ENCODE data around the gene CDKAL1. TPM values are rescaled to one million over a fixed set of nuclear protein-coding genes. Genes with fewer than 3 reads are reported as not detected.
A peak's percentile ranks its signal among the peaks of the same experiment; 100 is the strongest.

Gene CDKAL1
- total RNA-seq, 1 experiment from 2014 or later: 20.6 TPM

DNA sequence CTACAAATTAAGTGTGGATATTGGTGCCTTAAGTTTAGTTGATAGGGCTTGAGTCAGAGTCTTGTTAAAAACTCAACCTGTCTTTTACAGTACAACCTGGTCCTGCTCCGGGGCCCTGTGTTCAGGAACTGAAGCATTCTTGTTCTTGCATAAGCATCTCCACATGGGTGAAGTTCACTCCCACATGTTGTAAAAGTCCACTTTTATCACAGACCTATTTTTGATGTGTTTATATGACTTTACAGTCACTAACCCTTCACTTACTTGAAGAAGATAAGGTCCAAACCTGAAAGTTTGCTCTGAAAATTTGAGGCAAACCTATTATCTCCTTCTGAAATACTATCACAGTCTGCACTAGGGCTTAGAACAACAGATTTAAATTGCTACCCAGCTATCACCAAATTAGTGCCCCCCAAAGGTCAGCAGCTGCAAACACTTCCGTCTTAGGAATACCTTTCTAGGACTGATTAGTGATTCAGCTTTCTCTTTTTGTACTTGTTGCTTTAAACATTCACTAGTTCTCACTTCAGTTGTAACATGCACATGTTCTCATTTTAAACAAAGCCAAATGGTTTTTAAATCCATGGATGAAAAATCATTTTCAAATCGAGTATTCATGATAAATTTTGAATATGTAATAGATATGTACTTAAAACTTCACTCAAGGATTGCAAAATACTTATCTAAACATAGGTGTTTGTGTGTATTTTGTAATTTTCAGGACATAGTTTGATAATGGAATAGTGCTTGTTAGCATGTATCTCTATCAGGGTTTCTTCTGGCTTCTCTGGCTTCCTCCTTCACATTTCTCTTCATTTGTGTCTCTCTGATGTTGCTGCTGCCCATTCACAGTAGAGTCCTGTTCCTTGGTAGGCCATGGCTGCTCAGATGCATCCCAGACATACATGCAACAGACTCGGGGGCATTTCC, 589.5 kb downstream of the CDKAL1 start (continued):
- no peak for TF ChIP-seq MYBL2 (CRISPR knock-in tag; IDR thresholded peaks at IDR 0.05)

- Mint-ChIP-seq H3K4me1 (peaks cover 40% of the 10 kb centered on the region), H3K9me3 (no peaks in the 10 kb centered on the region), H3K27ac (no peak overlapping the region), H3K4me3 (no peak overlapping the region), H3K36me3 (no peaks in the 10 kb centered on the region), H3K27me3 (ENCODE audit: low read depth) (no peaks in the 10 kb centered on the region)
- ChIA-PET CTCF (interaction anchor here (0.7 kb wide), 1 partner anchor 189 kb away, joined by 3 read pairs; no protein-coding TSS in a partner anchor), POLR2A (no interaction called here)
- ATAC-seq (no peak), DNase-seq (ENCODE audit: low spot score) (no peak)
- TF ChIP-seq, protein P1, sequence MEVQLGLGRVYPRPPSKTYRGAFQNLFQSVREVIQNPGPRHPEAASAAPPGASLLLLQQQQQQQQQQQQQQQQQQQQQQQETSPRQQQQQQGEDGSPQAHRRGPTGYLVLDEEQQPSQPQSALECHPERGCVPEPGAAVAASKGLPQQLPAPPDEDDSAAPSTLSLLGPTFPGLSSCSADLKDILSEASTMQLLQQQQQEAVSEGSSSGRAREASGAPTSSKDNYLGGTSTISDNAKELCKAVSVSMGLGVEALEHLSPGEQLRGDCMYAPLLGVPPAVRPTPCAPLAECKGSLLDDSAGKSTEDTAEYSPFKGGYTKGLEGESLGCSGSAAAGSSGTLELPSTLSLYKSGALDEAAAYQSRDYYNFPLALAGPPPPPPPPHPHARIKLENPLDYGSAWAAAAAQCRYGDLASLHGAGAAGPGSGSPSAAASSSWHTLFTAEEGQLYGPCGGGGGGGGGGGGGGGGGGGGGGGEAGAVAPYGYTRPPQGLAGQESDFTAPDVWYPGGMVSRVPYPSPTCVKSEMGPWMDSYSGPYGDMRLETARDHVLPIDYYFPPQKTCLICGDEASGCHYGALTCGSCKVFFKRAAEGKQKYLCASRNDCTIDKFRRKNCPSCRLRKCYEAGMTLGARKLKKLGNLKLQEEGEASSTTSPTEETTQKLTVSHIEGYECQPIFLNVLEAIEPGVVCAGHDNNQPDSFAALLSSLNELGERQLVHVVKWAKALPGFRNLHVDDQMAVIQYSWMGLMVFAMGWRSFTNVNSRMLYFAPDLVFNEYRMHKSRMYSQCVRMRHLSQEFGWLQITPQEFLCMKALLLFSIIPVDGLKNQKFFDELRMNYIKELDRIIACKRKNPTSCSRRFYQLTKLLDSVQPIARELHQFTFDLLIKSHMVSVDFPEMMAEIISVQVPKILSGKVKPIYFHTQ (CRISPR knock-in tag; IDR thresholded peaks at IDR 0.05): no peak
- TF ChIP-seq CREM (CRISPR knock-in tag; IDR thresholded peaks at IDR 0.05): no peak
- no peak for TF ChIP-seq USF1 (CRISPR knock-in tag; IDR thresholded peaks at IDR 0.05)
- TF ChIP-seq ZNF423 (CRISPR knock-in tag; IDR thresholded peaks at IDR 0.05): no peak
- no peak for TF ChIP-seq NFE2L1 (CRISPR knock-in tag; IDR thresholded peaks at IDR 0.05)
- TF ChIP-seq JUN (CRISPR knock-in tag; IDR thresholded peaks at IDR 0.05): no peak
- TF ChIP-seq ATF6 (CRISPR knock-in tag; IDR thresholded peaks at IDR 0.05): no peak
Observed at GRCh38 chr6:21128601-21129000, 594.3 kb downstream of the CDKAL1 start.

DNA sequence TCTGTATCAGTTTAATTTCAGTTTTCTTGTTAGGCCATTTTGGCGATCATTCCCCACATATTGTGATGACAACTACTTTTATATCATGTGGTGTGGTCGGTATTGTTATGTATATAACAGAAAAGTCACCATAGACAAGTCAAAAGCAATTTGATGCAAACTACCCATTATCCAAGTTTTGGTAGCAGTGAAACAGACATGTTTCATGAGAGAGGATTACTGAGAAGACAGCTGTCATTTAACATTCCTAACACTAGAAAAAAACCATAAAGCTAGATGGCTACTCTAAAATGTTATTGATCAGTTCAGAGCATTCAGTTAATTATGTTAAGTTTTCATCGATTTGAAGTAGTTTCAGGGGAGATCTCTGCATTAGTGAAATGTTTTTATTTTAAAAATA, 597.1 kb downstream of the CDKAL1 start:
- CTCF ChIA-PET: interaction anchor here (0.6 kb wide), 1 partner anchor 621 kb away, joined by 4 read pairs; no protein-coding TSS in a partner anchor
- Mint-ChIP-seq H3K27me3 (ENCODE audit: low read depth) (no peaks in the 10 kb centered on the region), H3K4me3 (no peak overlapping the region), H3K27ac (peak overlapping the region; percentile 34; the same call in 1 of the 2 replicates), H3K36me3 (no peaks in the 10 kb centered on the region), H3K4me1 (peaks cover 58% of the 10 kb centered on the region), H3K9me3 (no peaks in the 10 kb centered on the region)
- POLR2A ChIA-PET: no interaction called here
- TF ChIP-seq, protein P2, sequence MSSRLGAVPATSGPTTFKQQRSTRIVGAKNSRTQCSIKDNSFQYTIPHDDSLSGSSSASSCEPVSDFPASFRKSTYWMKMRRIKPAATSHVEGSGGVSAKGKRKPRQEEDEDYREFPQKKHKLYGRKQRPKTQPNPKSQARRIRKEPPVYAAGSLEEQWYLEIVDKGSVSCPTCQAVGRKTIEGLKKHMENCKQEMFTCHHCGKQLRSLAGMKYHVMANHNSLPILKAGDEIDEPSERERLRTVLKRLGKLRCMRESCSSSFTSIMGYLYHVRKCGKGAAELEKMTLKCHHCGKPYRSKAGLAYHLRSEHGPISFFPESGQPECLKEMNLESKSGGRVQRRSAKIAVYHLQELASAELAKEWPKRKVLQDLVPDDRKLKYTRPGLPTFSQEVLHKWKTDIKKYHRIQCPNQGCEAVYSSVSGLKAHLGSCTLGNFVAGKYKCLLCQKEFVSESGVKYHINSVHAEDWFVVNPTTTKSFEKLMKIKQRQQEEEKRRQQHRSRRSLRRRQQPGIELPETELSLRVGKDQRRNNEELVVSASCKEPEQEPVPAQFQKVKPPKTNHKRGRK (CRISPR knock-in tag; IDR thresholded peaks at IDR 0.05; ENCODE audit: borderline replicate concordance): no peak
- no peak for TF ChIP-seq ATF2 (CRISPR knock-in tag; IDR thresholded peaks at IDR 0.05; ENCODE audit: borderline replicate concordance, low read depth)
- no peak for TF ChIP-seq JAZF1 (CRISPR knock-in tag; IDR thresholded peaks at IDR 0.05)
- TF ChIP-seq NR3C1 (CRISPR knock-in tag; conservative IDR thresholded peaks at IDR 0.05; ENCODE audit: low read depth): no peak
- ATAC-seq: no peak
- no peak for DNase-seq (ENCODE audit: low spot score)
